MM.1S (cell line): Measurements from ENCODE around the gene MAP3K5.

Source experiments
- CTCF ChIP-seq: fragments of 300-600 bp; sonication (generic); IDR thresholded peaks from 2 replicates; pipeline ENCODE4 v1.5.1; 2016; ENCODE audit warnings: antibody characterized with exemption, low read length, mixed read lengths
- EZH2 ChIP-seq: fragments of 300-600 bp; sonication (generic); optimal IDR thresholded peaks from 2 replicates; pipeline ENCODE3; 2017; ENCODE audit warnings: low read depth, mild to moderate bottlenecking, antibody characterized with exemption, low read length, mixed read lengths

GRCh38 chr6:136517002-136517401, 275.3 kb downstream of the MAP3K5 start:
- TF ChIP-seq CTCF (no peak), EZH2 (no peak)
